ENCODE data around the gene SRSF7.

DNA sequence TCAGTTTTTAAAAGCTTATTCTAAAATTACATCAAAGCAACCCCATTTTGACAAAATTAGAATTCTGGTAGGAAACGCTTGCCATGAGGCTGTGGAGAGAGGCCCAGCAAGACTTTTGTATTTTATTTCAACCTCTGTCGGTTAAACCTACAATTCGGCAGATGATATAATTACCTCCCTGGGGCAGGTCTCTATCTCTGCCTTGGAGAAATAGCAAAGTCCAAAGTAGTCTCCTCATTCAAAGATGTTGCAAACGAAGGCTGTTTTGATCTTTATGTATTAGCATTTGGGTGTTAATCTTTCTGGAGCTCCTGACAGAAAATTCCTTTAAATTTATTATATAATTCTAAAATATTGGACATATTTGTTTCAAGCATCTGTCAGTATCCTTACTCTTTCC, 49.6 kb downstream of the SRSF7 start:
- TF ChIP-seq, protein P1, sequence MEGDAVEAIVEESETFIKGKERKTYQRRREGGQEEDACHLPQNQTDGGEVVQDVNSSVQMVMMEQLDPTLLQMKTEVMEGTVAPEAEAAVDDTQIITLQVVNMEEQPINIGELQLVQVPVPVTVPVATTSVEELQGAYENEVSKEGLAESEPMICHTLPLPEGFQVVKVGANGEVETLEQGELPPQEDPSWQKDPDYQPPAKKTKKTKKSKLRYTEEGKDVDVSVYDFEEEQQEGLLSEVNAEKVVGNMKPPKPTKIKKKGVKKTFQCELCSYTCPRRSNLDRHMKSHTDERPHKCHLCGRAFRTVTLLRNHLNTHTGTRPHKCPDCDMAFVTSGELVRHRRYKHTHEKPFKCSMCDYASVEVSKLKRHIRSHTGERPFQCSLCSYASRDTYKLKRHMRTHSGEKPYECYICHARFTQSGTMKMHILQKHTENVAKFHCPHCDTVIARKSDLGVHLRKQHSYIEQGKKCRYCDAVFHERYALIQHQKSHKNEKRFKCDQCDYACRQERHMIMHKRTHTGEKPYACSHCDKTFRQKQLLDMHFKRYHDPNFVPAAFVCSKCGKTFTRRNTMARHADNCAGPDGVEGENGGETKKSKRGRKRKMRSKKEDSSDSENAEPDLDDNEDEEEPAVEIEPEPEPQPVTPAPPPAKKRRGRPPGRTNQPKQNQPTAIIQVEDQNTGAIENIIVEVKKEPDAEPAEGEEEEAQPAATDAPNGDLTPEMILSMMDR (IDR thresholded peaks at IDR 0.05), result no peak
- TF ChIP-seq POLR2A (IDR thresholded peaks at IDR 0.05), result no peak
